ENCODE measurements around the gene TTC9C. TPM values are rescaled to one million over a fixed set of nuclear protein-coding genes. Genes with fewer than 3 reads are reported as not detected.

Gene TTC9C
- total RNA-seq, 2 experiments from 2014 or later, result 40.8 to 54.1 TPM

Other genes starting within 250 kb of the TTC9C start
- gene AHNAK, start 181.7 kb upstream of the TTC9C start, total RNA-seq, result 10 to 100 TPM; 47.3 to 54.7 TPM
- 1,000 to 10,000 TPM; 1,986 to 2,351 TPM for gene EEF1G, start 154.6 kb upstream of the TTC9C start, total RNA-seq
- 10 to 100 TPM; 32.5 to 36.0 TPM for gene TUT1, start 137.0 kb upstream of the TTC9C start, total RNA-seq
- 100 to 1,000 TPM; 159 to 179 TPM for gene MTA2, start 126.6 kb upstream of the TTC9C start, total RNA-seq
- gene EML3, start 115.7 kb upstream of the TTC9C start, total RNA-seq, result 100 to 1,000 TPM; 101 to 112 TPM
- 1 to 10 TPM; 1.5 to 1.9 TPM for gene ROM1, start 115.2 kb upstream of the TTC9C start, total RNA-seq
- 10 to 100 TPM; 48.7 to 57.5 TPM for gene B3GAT3, start 106.5 kb upstream of the TTC9C start, total RNA-seq
- gene GANAB, start 81.9 kb upstream of the TTC9C start, total RNA-seq, result 100 to 1,000 TPM; 208 to 218 TPM
- 10 to 100 TPM; 26.0 to 29.9 TPM for gene INTS5, start 75.2 kb upstream of the TTC9C start, total RNA-seq
- gene C11orf98, start 63.3 kb upstream of the TTC9C start, total RNA-seq, result 100 to 1,000 TPM; 108 to 135 TPM
- 10 to 100 TPM; 12.6 to 31.3 TPM for gene CSKMT, start 63.2 kb upstream of the TTC9C start, total RNA-seq
- gene UQCC3, start 56.8 kb upstream of the TTC9C start, total RNA-seq, result 1 to 10 TPM; 4.1 to 6.4 TPM
- gene LBHD1, start 56.2 kb upstream of the TTC9C start, total RNA-seq, result 10 to 100 TPM; 11.9 to 15.5 TPM
- 100 to 1,000 TPM in 1 of 2 experiments, 10 to 100 TPM in 1; 95.6 to 119 TPM for gene UBXN1, start 49.4 kb upstream of the TTC9C start, total RNA-seq
- gene LRRN4CL, start 39.0 kb upstream of the TTC9C start, total RNA-seq, result under 1 TPM in 1 of 2 experiments, not detected in 1; 0.16 TPM
- 10 to 100 TPM; 16.7 to 28.0 TPM for gene BSCL2, start 21.1 kb upstream of the TTC9C start, total RNA-seq
- not detected for gene GNG3, start 20.8 kb upstream of the TTC9C start, total RNA-seq
- 10 to 100 TPM; 48.7 to 59.6 TPM for gene HNRNPUL2, start 1.0 kb upstream of the TTC9C start, total RNA-seq
- 10 to 100 TPM in 1 of 2 experiments, 1 to 10 TPM in 1; 6.0 to 10.2 TPM for gene ZBTB3, start 25.7 kb downstream of the TTC9C start, total RNA-seq
- gene POLR2G, start 33.1 kb downstream of the TTC9C start, total RNA-seq, result 100 to 1,000 TPM in 1 of 2 experiments, 10 to 100 TPM in 1; 87.1 to 125 TPM
- 10 to 100 TPM; 10.2 to 12.6 TPM for gene TAF6L, start 42.9 kb downstream of the TTC9C start, total RNA-seq
- 10 to 100 TPM; 19.5 to 35.9 TPM for gene TMEM179B, start 58.9 kb downstream of the TTC9C start, total RNA-seq
- 10 to 100 TPM; 11.1 to 12.6 TPM for gene TMEM223, start 63.5 kb downstream of the TTC9C start, total RNA-seq
- gene NXF1, start 77.0 kb downstream of the TTC9C start, total RNA-seq, result 10 to 100 TPM; 89.5 to 97.6 TPM
- gene STX5, start 103.6 kb downstream of the TTC9C start, total RNA-seq, result 10 to 100 TPM; 19.3 to 21.8 TPM
- under 1 TPM in 1 of 2 experiments, not detected in 1; 0.42 TPM for gene TEX54, start 104.4 kb downstream of the TTC9C start, total RNA-seq
- 10 to 100 TPM; 83.1 to 93.1 TPM for gene WDR74, start 111.1 kb downstream of the TTC9C start, total RNA-seq
- gene SLC3A2, start 152.4 kb downstream of the TTC9C start, total RNA-seq, result 100 to 1,000 TPM; 401 to 402 TPM
- gene CHRM1, start 192.9 kb downstream of the TTC9C start, total RNA-seq, result not detected